Stimulated activated CD8-positive, alpha-beta memory T cell treated with anti-CD3 and anti-CD28 coated beads, Interleukin-15, amount 100 ng/mL, for 4 hours (primary cell): ENCODE measurements around the gene TIE1.

ENCODE experiments used
- DNase-seq, 2 donors: peaks; one replicate each; pipeline ENCODE4 v3.0.0-alpha.2; 2020; ENCODE audit warnings: low read depth in 2 of 2

Gene TIE1

DNA sequence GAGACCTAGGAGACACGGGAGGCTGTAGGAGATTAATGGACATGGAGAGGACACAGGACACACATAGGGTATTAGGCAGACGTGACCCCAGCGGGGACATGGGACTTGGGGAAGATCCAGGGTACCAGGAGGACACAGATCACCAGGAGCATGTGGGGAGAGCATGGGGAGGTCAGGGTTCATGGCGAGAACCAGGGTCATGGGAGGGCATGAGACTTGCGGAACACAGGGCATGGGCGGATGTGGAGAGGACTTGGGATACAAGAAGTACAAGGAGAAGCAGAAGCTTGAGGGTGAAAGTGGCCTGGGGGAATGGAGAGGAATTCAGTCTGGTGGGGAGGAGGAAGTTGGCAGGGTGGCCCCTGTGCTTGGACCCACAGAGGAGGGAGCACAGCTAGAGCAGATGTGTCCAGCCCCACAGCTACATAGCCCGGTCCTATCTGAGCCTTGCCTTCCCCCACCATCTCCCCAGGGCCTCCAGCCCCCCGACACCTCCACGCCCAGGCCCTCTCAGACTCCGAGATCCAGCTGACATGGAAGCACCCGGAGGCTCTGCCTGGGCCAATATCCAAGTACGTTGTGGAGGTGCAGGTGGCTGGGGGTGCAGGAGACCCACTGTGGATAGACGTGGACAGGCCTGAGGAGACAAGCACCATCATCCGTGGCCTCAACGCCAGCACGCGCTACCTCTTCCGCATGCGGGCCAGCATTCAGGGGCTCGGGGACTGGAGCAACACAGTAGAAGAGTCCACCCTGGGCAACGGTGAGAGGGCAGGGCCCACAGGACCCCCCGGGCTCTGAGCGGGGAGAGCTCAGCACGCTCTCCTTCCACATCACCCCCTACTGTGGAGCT is 12.1 kb downstream of the TIE1 start:
- no peak for DNase-seq

DNA sequence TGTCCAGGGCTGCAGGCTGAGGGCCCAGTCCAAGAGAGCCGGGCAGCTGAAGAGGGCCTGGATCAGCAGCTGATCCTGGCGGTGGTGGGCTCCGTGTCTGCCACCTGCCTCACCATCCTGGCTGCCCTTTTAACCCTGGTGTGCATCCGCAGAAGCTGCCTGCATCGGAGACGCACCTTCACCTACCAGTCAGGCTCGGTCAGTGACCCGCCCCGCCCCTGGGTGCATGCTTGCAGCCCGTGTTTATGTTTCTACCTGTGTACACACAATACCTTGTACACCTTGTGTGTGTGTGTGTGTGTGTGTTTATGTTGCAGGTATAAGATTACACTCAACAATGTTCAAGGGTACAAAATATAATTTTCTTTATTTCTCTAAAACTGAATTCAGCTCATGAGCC is 13.0 kb downstream of the TIE1 start:
- no peak for DNase-seq

DNA sequence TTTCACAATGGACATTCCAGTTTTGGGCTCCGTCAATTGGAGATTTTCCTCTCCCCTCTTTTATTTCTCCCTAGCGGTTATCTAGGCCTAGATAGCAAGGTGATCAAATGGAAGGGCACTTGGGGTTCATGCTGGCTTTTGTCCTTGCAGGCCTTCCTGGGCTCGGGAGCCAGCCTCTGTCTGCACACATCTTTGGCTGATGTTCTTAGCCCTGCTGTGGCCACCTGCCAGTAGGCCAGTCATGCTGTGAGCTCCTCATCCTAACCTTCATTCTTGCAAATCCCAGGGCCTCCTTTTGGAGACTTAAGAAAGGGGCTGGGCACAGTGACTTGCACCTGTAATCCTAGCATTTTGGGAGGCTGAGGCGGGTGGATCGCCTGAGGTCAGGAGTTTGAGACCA is 13.5 kb downstream of the TIE1 start:
- no peak for DNase-seq

DNA sequence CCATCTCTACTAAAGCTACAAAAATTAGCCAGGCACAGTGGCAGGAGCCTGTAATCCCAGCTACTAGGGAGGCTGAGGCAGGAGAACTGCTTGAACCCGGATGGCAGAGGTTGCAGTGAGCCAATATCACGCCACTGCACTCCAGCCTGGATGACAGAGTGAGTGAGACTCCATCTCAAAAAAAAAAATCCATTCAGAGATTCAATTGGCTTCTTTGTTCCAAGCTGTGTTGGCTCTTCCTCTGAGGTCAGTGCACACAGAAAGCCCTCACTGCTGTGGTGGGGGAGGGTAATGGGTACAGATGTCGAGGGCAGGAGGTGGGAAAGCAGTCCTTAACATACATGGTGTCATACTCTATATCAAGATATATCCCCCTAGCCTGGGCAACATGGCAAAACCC is 14.7 kb downstream of the TIE1 start:
- DNase-seq: no peak

DNA sequence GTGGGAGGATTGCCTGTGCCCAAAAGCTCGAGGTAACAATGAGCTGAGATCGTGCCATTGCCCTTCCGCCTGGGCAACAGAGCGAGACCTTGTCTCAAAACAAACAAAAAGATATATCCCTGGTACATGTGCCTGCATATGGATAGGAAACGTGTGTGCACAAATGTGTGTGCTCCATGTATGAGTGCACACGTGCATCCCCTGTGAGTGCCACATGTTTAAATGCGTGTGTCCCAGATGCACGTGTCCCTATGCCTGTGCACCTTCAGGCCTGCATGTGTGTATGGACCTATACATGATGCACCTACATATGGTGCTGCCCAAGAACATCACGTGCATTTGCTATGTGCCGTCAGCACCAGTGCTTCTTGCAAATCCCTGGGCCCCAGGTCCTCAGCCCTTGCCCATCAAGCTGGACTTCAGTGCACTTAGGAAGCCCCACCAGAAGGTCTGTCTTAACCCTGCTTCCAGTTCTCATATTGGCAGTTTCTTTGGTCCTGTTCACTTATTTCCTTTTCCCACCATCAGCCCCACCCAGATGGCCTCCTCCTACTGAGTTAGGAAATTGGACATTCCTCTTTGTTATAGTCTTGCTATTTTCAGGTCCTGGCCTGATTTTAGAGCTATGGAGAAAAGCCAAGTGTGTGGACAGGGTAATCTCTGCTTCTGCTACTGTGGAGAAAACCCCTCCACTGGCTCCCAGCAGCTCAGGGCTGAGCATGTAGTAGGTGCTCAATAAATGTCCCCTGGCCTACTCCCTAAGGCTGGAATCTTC is 15.4 kb downstream of the TIE1 start:
- no peak for DNase-seq

DNA sequence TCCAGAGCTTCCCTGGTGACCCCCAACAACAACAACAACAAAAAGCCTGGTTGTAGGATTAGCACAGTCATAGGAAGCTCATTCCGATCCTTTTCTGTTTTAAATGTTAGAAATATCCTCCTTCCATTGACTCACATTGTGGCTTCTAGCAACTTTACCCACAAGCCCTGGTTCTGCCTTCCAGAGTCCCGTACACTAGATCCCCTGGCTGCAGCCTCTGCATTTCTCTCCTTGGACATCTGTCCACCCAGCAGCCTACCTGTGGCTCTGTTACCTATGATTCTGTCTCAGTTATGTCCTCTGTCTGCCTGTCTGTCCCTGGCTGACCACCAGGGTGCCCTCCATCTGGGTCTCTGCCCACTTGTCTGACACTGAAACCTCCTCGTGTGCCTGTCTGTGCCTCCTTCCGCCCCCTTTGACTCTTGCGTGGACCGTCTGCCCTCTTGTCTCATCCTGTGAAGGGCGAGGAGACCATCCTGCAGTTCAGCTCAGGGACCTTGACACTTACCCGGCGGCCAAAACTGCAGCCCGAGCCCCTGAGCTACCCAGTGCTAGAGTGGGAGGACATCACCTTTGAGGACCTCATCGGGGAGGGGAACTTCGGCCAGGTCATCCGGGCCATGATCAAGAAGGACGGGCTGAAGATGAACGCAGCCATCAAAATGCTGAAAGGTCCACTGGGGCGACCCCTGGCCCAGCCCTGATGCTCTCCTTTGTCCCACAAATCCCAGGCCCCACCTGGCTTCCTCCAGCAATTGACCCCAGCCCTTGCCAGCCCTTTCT is 16.1 kb downstream of the TIE1 start:
- DNase-seq: no peak

DNA sequence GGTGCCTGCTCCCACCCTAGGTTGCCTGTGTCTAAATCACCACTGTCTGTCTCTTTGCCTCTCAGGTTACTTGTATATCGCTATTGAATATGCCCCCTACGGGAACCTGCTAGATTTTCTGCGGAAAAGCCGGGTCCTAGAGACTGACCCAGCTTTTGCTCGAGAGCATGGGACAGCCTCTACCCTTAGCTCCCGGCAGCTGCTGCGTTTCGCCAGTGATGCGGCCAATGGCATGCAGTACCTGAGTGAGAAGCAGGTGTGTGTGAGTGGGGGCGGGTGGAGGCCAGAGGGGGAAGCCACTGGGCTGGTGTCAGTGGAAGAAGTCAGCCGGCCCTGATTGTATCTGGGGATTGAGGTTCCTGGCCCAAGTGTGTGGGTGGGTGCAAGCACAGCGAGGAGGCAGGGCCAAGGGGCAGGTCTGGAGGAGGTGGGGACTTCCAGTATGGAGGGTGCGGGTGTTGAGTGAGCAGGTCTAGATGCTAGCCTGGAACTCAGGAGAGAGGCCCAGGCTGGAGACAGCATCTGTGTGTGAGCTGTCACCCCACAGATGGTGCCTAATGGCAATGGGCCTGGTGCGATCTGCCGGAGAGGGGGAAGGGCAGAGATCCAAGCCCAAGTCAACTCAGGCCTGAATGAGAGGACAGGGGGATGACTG is 17.2 kb downstream of the TIE1 start:
- no peak for DNase-seq

DNA sequence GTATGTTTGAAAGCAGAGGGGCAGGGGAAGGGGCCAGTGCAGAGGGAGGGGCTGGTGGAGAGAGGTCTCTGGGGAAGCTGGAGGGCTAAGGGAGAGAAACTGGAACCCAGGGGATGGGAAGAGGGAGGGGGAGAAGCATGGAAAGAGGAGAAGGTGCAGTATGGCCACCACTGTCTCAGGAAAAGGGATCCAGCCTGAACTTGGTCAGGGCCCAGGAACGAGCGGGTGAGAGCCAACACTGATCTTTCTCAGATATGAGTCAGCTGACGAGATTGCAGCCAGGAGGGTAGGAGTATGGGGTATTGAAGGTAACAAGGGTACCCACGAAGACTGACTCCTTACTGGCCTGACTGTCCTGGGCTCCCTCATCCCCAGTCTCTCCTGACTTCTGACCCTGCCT is 18.0 kb downstream of the TIE1 start:
- DNase-seq: no peak

DNA sequence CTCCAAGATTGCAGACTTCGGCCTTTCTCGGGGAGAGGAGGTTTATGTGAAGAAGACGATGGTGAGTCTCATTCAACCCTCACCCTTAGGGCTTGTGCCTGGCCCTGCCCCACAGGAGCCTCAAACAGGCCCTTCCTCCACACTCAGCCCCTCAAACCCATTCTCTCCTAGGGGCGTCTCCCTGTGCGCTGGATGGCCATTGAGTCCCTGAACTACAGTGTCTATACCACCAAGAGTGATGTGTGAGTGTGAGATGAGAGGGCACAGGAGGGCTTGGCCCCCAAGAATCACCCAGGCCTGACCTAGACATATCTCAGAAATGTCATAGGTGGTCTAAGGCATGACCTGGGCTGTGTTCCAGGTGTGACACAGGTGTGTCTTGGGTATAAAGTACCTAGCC is 18.5 kb downstream of the TIE1 start:
- DNase-seq: no peak

DNA sequence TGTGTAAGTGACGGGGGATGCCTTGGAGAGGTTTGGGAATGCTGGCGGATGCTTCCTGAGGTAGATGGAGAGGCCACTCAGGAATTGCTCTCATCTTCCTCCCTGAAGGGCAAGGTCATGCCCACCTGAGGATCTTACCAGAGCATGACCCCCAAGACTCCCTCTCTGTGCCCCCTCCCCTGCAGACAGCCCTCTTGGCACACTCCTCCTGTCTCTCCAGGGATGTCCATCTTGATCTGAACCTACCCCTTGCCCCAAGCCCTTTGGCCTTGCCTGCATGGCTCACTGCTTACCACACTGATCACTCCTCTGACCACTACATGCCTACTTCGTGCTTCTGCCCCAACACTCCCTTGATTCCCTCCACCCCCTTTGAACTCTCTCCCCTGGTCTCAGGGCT is 19.0 kb downstream of the TIE1 start:
- no peak for DNase-seq

DNA sequence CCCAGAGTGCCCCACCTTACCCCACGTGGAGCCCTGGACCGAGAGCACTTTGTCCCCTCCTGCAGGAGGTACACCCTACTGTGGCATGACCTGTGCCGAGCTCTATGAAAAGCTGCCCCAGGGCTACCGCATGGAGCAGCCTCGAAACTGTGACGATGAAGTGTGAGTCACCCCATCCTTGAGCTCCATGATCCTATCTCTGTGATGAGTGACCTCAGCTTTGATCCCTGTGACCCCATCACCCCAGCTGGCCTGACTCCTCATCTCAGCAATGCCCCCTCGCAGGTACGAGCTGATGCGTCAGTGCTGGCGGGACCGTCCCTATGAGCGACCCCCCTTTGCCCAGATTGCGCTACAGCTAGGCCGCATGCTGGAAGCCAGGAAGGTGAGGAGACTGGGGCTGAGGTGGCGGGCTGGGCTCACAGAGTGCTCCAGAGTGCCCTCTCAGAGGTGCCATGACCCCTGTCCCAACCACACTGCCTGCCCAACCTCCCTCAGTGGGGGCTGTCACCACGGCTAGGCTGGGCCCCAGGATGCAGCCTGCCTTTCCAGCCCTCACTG is 20.6 kb downstream of the TIE1 start:
- no peak for DNase-seq

DNA sequence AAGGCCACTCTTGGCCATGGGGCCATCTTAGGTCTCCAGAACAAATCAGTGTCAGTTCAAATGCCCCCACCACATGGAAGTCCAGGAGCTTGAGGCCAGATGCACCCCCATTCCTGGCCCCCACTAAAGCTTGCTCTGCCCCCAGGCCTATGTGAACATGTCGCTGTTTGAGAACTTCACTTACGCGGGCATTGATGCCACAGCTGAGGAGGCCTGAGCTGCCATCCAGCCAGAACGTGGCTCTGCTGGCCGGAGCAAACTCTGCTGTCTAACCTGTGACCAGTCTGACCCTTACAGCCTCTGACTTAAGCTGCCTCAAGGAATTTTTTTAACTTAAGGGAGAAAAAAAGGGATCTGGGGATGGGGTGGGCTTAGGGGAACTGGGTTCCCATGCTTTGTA is 21.7 kb downstream of the TIE1 start:
- DNase-seq: no peak

DNA sequence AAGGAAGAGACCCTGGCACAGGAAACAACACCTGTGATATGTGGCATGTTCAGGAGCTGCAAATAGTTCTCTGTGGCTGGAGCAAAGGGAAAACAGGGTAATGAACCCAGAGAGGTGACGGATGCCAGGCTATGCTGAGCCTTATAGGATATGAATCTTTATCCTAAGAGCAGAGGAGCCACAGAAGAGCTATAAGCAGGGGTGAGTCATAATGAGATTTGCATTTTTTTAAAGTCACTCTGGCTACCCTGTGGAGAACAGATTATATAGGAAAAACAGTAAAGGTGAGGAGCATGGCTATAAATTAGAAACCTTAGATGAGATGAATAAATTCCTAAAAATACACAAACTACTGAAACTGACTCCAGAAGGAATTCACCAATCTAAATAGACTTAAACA is 24.0 kb downstream of the TIE1 start:
- DNase-seq: no peak

DNA sequence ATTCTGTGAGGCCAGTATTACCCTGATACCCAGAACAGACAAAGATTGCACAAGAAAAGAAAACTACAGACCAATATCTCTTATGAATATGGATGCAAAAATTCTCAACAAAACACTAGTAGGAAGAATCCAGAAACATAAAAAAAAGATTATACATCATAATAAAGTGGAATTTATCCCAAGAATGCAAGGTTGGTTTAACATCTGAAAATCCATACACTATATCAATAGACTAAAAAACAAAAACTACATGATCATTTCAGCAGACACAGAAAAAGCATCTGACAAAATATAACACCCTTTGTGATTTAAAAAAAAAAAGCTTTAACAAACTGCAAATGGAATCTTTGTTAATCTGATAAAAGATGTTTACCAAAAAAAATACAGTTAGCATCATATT is 24.6 kb downstream of the TIE1 start:
- DNase-seq: no peak

DNA sequence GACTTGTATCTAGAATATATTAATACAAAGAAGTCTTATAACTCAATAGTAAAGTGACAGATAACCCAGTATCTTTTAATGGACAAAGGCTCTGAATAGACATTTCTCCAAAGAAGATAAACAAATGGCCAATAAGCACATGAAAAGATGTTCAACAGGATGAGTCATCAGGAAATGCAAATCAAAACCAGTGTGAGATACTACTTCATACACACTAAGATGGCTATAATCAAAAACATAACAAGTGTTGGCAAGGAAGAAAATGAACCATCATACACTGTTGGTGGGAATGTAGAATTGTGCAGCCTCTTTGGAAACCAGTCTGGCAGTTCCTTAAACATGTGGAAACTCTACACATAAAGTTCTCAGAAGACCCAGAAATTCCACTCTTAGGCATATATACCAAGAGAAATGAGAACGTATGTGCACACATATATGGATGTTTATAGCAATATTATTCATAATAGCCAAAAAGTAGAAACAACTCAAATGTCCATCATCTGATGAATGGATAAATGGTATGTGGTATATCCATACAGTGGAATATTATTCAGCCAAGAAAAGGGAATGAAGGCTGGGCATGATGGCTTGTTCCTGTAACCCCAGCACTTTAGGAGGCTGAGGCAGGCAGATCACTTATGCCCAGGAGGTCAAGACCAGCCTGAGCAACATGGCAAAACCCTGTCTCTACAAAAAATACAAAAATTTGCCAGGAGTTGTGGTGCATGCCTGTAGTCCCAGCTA is 26.9 kb downstream of the TIE1 start:
- DNase-seq: no peak

DNA sequence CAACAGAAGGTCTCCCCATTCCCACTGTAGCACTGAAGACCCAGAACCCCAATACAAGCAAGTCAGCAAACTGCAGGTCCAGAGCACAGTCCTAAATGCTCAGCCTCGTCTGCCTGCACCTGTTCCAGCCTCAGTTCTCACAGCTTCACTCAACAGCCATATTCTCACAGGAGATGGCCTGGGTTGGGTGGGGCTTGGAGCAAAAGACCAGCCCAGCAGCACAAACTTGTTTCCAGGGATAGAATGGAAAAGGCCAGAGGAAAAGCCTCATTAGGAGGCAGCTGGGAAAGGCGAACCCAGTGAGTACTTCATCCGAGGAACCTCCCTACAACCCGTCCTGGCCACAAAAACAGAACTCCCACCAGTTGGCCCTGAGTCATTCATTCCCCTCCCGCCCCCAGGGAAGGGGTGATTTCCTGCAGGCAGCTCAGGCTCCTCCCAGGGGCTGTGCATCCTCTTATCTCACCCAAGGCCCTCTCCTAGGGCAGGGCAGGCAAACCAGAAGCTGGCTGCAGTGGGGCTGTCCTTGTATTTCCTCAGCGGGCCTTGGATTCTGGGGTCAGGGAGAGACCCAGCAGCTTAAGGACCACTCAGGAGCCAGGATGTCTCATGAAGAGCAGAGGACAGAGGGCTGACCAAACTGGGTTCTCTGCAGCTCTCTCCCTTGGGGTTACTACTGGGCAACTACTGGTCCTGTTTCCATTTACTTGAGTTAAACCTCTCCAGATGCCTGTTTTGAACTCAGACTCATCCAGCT is 29.4 kb downstream of the TIE1 start:
- peak; percentile 13 to 24 for DNase-seq

DNA sequence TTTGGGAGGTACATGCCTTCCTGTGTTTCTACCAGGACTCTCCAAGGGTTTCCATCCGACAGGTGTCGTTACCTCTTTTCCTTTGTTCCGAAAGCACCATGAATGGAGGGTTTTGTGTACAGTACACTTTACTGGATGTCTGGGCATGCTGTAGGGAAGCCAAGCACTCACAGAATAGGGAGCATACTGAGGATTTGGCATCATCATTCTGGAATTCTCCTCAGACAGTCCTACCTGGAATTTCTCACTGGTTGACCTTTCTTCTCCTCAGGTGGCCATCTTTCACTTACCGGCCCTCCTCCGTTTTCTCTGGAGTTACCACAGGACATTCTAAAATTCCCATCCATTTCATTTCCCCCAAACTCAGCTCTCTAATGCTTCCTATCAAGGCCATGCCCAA is 30.9 kb downstream of the TIE1 start:
- DNase-seq: no peak

DNA sequence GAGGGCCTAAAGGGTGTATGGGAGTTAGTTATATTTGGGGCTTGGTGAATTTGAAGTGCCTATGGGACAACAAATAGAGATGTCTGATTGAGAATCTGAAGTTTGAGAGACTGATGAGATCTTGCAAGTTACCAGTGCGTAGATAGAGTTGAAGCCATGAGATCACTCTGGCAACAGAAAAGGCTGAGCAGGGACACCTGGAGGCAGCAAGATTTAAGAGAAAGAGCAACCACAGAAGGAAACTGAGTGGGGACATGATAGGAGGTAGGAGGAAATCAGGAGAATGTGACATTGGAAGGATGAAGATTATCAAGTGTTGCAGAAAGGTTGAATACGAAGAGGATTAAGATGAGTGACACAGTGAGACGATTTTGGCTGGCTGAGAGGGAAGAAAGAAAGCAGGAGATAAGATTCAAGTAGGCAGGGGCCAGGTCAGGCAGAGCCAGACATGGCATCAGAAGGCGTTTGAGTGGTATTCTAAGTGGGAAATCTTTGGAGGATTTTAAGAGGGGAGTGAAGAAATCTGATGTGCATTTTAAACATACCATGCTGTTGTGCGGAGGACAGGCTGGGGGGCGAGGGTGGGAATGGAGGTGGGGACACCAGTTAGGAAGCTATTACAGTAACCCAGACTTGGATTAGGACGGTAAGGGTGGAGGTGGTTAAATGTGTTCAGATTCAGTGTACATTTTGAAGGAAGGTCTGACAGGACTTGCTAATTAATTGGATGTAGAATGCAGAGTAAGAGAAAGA is 33.8 kb downstream of the TIE1 start:
- no peak for DNase-seq

DNA sequence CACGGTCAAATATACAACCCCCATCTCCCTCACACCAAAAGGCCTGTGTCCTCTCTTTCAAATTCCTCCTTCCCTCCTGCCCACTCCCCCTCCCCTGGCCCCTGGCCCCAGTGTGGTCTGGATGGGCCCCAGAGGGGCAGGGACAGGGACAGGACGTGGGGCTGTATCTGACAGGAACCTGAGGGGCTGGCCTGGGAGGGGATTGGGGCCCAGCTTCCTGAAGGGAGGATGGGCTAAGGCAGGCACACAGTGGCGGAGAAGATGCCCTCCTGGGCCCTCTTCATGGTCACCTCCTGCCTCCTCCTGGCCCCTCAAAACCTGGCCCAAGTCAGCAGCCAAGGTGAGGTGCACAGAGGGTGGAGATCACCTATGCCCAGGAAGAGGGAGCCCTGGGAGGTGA is 36.8 kb downstream of the TIE1 start, which contains the start of gene MPL:
Gene MPL (plus strand): TSS at position 231 of the 400 bp plus-strand sequence. CDS start 31 bp downstream, at position 262.
- DNase-seq: no peak
